OCI-LY3 (cell line): ENCODE results near the gene NKD2.

Experiments used
- H2AFZ ChIP-seq: fragments of 200-600, 300-600 bp; shearing (Covaris generic); 2 replicates; pipeline ENCODE4 v1.6.0; 2014; ENCODE audit warnings: antibody characterized with exemption, low read depth, low read length
- H3K27ac ChIP-seq: fragments of 200-600, 300-600 bp; sonication (generic); 2 replicates; pipeline ENCODE4 v1.5.1; 2014; ENCODE audit warnings: mild to moderate bottlenecking, low read length, moderate library complexity, mixed read lengths
- H3K27me3 ChIP-seq: fragments of 200-600, 300-600 bp; sonication (generic); 2 replicates; pipeline ENCODE4 v1.6.1; 2014; ENCODE audit warnings: low read depth, low read length, mixed read lengths
- H3K36me3 ChIP-seq: fragments of 200-600, 300-600 bp; sonication (generic); replicated peaks from 2 replicates; pipeline ENCODE3; 2014; ENCODE audit warnings: low read depth, low read length, mixed read lengths
- H3K4me1 ChIP-seq: fragments of 300-600, 200-600 bp; sonication (generic); 2 replicates; pipeline ENCODE4 v1.6.1; 2014; ENCODE audit warnings: low read length, mixed read lengths
- H3K4me2 ChIP-seq: fragments of 200-600, 300-600 bp; sonication (generic); 2 replicates; pipeline ENCODE4 v1.6.1; 2014; ENCODE audit warnings: low read length, mixed read lengths
- H3K4me3 ChIP-seq: fragments of 300-600, 200-600 bp; sonication (generic); 2 replicates; pipeline ENCODE4 v1.5.1; 2014; ENCODE audit warnings: antibody characterized with exemption, mild to moderate bottlenecking, low read length, moderate library complexity
- H3K79me2 ChIP-seq: fragments of 300-600, 200-600 bp; shearing (Covaris generic); 2 replicates; pipeline ENCODE4 v1.6.1; 2014; ENCODE audit warnings: mild to moderate bottlenecking, low read length, mixed read lengths
- H3K9ac ChIP-seq: fragments of 300-600, 200-600 bp; shearing (Covaris generic); 2 replicates; pipeline ENCODE4 v1.6.0; 2014; ENCODE audit warnings: mild to moderate bottlenecking, low read length, moderate library complexity
- H3K9me3 ChIP-seq: fragments of 200-600, 300-600 bp; shearing (Covaris generic); 2 replicates; pipeline ENCODE4 v1.6.1; 2014; ENCODE audit warnings: low read length, mixed read lengths; ENCODE audit not compliant: insufficient read depth
- H4K20me1 ChIP-seq: fragments of 200-600, 300-600 bp; sonication (generic); 2 replicates; pipeline ENCODE4 v1.6.1; 2016; ENCODE audit warnings: low read length, mixed read lengths; ENCODE audit not compliant: insufficient read depth
- CTCF ChIP-seq: fragments of 200-600, 300-600 bp; sonication (generic); IDR thresholded peaks from 2 replicates; pipeline ENCODE4 v1.5.1; 2014; ENCODE audit warnings: antibody characterized with exemption, low read length, low read depth
- EZH2phosphoT487 ChIP-seq: fragments of 200-600 bp; shearing (Covaris generic); IDR thresholded peaks from 2 replicates; pipeline ENCODE4 v1.6.1; 2018; ENCODE audit warnings: antibody characterized with exemption, mixed run types, low read depth

The NKD2 gene

GRCh38 chr5:1007221-1007680, 1.4 kb upstream of the NKD2 start:
- no peak overlapping the region for H3K4me2 ChIP-seq

GRCh38 chr5:1007681-1008450, 736 bp upstream of the NKD2 start:
- Histone ChIP-seq H3K27ac (no peak overlapping the region), H3K4me2 (no peak overlapping the region), H3K36me3 (no peaks in the 10 kb centered on the region), H3K4me3 (no peak overlapping the region), H3K9ac (no peak overlapping the region), H4K20me1 (no peaks in the 10 kb centered on the region), H2AFZ (no peak overlapping the region), H3K27me3 (no peaks in the 10 kb centered on the region), H3K4me1 (no peaks in the 10 kb centered on the region), H3K79me2 (no peaks in the 10 kb centered on the region), H3K9me3 (no peaks in the 10 kb centered on the region)
- no peak for TF ChIP-seq CTCF
- no peak for TF ChIP-seq EZH2phosphoT487

More at GRCh38 chr5:1007221-1007680, 1.4 kb upstream of the NKD2 start:
- Histone ChIP-seq H2AFZ (no peak overlapping the region), H3K36me3 (no peaks in the 10 kb centered on the region), H3K9me3 (no peaks in the 10 kb centered on the region), H3K27me3 (no peaks in the 10 kb centered on the region), H3K79me2 (no peaks in the 10 kb centered on the region), H3K4me1 (no peaks in the 10 kb centered on the region), H3K27ac (no peak overlapping the region), H4K20me1 (no peaks in the 10 kb centered on the region), H3K4me3 (no peak overlapping the region), H3K9ac (no peak overlapping the region)
- TF ChIP-seq EZH2phosphoT487 (no peak), CTCF (no peak)

GRCh38 chr5:1009359-1010180, 968 bp downstream of the NKD2 start:
- Histone ChIP-seq H3K36me3 (no peaks in the 10 kb centered on the region), H2AFZ (no peak overlapping the region), H3K4me1 (no peaks in the 10 kb centered on the region), H3K4me3 (no peak overlapping the region), H3K27ac (no peak overlapping the region), H3K9me3 (no peaks in the 10 kb centered on the region), H4K20me1 (no peaks in the 10 kb centered on the region), H3K27me3 (no peaks in the 10 kb centered on the region), H3K4me2 (no peak overlapping the region), H3K9ac (no peak overlapping the region), H3K79me2 (no peaks in the 10 kb centered on the region)
- TF ChIP-seq CTCF (no peak), EZH2phosphoT487 (no peak)

- Histone ChIP-seq H4K20me1 (no peaks in the 10 kb centered on the region), H3K4me1 (no peaks in the 10 kb centered on the region)
These were observed 1.5 kb downstream of the NKD2 start for GRCh38 chr5:1010181-1010510.

More at GRCh38 chr5:1010181-1010510, 1.5 kb downstream of the NKD2 start:
- H3K4me3 ChIP-seq, result no peak overlapping the region
- H2AFZ ChIP-seq, result no peak overlapping the region
- no peaks in the 10 kb centered on the region for H3K27me3 ChIP-seq
- H3K4me2 ChIP-seq, result no peak overlapping the region
- H3K36me3 ChIP-seq, result no peaks in the 10 kb centered on the region
- H3K27ac ChIP-seq, result no peak overlapping the region
- H3K9me3 ChIP-seq, result no peaks in the 10 kb centered on the region
- H3K79me2 ChIP-seq, result no peaks in the 10 kb centered on the region
- no peak overlapping the region for H3K9ac ChIP-seq
- no peak for TF ChIP-seq EZH2phosphoT487
- no peak for TF ChIP-seq CTCF
